NCI-H1694 treated with DMSO at 0.1 percent for 48 hours (cell line): Measurements from ENCODE around the gene PAK4.
"Not testable (repeated sequence)": the region's sequence is repeated elsewhere in the genome, so short reads cannot be mapped to it uniquely, and the experiment has no call there.

Experiments
- DNase-seq: peaks from one replicate; lab custom pipeline; 2025; lab: John Stamatoyannopoulos, UW

Gene PAK4

DNA sequence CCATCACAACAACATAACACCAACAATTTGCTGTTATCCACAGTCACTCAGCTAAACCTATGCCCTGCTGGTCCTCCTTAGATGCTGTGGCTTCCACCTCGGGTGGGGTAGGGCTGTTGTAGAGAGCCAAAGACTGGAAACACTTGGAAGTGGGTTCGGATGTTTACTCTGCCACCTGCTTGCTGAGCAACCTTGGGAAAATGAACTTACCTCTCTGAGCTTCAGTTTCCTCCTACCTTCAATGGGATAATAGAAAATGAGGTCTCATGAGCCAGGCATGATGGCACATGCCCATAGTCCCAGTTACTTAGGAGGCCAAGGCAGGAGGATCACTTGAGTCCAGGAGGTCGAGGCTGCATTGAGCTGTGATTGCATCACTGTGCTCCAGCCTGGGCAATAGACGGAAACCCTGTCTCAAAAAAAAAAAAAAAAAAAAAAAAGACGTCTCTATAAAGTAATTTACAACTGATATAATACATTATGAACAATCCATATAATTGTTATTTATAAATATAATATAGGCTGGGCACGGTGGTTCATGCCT lies 81.8 kb downstream of the PAK4 start:
- no peak for DNase-seq

DNA sequence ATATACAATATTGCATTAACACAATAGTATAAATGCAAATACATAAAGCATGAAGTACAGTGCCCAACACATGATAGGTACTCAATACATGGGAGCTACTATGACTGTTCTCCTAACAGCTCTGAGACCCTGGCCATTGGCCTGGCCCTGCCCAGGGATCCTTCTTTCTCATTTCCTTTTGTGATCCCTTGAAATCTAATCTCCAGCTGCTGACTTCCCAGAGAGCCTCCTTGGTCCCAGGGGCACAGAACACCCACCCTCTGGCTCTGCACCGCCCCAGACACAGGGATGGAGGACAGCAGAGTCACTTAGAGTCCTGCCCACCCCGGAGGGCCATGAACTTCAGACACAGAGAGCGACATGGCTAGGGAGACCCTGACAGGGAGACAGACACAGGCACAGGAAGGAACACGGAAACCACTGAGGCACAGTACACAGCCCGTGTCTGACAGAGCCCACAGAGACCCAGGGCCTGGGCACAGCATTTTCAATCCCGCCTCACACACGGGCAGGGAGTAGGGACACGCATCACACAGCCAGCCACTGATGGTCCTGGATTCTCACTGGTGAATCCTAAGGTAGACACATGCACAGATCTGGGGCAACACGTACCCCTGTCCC lies 82.7 kb downstream of the PAK4 start:
- DNase-seq: no peak

DNA sequence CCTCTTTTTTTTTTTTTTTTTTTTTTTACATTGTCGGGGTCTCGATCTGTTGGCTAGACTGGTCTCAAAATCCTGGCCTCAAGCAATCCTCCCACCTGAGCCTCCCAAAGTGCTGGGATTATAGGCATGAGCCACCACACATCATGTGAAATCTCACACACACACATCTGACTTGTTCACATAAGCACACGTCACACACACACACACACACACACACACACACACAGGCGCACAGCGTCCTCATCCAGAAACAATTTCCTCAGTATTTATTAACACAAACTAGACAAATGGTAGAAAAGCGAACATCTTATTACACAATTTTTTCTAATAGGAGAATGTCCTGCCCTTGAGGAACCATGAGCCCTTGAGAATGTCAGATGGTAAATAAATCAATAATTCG lies 83.6 kb downstream of the PAK4 start:
- no peak for DNase-seq

DNA sequence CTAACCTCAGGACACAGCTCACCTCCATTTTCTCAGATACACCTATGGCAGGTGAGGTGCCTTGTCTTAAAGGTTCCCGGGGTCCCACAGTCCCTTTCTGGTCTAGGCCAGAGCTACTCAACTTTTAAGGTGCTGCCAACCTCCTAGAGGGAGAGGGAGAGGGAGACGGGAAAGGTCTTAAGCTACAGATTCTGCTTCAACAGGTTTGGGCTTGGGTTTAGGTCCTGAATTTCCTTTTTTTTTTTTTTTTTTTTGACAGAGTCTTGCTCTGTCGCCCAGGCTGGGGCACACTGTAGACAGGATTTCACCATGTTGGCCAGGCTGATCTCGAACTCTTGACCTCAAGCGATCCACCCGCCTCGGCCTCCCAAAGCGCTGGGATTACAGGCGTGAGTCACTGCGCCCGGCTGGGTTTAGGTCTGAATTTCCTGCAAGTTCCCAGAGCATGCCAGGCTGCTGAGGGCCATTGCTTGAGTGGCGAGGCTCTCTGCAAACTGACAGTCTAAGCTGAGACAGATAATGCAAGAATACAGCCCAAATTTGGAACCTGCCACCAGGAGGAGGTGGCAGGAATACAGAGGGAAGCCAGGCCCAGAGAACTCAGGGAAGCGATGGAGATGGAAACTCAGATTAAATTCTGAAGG lies 86.3 kb downstream of the PAK4 start:
- no peak for DNase-seq

DNA sequence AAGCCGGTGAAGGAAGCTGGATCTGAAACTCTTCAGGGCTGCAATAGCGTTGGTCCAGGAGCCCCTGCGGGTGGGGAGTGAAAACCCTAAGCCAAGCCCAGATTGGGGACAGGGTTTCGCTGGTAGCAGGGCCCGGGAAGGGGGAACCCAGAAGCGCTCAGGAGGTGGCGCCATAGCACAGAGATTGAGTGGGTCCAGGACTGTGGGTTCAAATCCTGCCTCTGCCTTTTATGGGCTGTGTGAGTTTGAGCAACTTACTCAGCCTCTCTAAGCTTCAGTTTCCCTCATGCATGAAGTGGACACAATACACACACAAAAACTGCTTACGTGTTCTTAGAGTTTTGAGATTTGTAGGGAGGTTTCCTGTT lies 86.8 kb downstream of the PAK4 start:
- peak; percentile 3 for DNase-seq

DNA sequence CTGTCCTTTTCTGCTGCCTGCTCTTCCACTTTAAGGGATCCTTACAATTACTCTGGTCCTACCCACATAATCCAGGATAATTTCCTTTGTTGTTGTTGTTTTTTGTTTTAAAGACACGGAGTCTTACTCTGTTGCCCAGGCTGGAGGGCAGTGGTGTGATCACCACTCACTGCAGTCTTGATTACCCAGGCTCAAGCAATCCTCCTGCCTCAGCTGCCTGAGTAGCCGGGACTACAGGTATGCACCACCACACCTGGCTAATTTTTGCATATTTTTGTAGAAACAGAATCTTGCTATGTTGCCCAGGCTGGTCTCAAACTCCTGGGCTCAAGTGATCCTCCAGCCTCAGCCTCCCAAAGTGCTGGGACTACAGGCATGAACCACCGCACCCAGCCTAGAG lies 89.7 kb downstream of the PAK4 start:
- not testable (repeated sequence) for DNase-seq

DNA sequence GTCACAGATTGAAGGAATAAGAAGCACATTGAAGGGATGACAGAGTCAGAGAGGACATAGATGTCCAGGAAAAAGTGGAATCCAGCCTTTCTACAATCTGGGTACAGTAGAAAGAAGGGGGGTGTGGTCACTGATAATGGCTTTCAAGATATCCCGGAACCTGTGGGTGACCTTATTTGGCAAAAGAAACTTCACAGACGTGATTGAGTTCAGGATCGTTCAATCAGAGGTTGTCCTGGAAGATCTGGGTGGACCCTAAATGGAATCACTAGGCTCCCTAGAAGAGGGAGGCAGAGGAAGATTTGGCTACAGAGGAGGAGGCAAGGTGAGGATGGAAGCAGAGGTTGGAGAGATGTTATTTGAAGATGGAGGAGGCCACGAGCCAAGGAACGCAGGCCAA lies 91.5 kb downstream of the PAK4 start:
- no peak for DNase-seq

DNA sequence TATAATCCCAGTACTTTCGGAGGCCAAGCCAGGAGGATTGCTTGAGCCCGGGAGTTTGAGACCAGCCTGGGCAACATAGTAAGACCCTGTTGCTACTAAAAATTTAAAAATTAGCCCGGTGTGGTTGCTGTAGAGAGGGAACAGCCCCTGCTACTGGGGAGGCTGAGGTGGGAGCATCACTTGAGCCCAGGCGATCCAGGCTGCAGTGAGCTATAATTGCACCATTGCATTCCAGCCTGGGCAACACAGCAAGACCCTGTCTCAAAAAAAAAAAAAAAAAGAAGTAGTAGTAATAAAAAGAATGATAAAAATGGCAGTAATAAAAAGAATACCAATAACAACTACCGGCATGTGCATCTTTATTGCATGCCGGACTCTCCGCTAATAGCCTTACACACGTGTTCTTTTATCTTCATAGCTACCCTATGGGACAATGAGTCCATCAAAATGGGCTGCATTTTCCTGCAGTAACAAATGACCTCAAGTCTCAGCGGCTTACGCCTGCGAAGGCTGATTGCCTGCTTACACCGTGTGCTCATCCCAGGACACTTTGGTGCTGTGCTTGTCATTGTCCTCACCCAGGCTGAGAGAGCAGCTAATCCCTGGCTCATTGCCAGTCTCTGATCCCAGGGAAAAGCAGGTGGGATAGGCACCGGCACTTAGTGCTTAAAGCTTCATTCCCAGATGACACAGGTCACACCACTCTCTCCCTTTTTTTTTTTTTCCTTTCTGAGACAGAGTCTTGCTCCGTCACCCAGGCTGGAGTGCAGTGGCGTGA lies 92.8 kb downstream of the PAK4 start:
- no peak for DNase-seq

DNA sequence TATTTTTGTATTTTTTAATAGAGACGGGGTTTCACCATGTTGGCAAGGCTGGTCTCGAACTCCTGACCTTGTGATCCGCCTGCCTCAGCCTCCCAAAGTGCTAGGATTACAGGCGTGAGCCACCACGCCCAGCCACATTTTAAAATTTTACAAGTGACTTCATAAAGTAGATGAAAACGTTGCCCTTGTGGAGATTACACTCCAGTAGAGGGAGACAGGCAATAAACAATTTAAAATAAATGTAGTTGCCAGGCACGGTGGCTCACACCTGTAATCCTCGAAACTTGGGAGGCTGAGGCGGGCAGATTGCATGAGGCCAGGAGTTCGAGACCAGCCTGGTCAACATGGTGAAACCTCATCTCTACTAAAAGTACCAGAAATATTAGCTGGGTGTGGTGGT lies 93.5 kb downstream of the PAK4 start:
- DNase-seq: not testable (repeated sequence)

DNA sequence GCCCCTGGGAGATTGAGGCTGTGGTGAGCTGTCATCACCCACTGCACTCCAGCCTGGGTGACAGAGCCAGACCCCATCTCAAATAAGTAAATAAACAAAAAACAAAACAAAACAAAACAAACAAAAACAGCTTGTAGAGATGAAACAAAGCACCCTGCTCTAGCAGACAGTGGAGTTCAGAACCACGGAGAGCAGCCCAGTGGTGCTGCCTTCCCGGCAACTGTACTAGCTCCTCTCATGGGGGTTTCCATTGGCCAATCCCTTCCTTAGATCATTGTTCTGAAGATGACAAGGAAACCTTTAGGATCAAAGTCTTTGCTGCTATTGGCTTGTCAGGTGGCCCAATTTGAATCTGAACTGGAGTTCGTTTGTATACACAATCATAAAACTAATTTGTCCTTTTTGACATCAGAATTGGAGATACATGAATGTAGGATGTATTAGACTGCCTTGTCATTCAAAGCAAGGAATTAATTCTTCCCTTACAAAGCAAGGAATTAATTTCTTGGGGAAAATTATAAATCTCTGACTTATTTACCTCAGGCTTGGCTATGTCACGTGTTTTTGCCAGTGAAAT lies 98.2 kb downstream of the PAK4 start:
- no peak for DNase-seq

DNA sequence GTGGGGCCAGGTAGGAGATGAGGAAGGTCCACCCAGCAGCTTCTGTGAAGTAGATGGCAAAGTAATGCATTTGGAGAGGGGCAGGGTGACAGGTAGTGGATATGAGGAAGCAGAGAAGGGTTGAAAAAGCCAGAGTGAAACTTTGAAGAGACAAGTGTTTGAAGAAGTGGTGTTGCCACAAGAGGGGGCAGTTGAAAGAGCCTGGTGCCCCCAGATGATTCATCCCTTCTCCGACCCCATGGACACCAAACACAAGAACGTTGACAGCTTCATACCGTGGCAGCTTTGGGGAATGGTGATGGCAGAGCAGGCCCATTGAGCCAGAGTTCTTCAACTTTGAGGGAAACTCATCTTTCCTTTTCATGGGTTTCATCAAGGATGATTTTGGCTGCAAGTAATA lies 99.3 kb downstream of the PAK4 start:
- DNase-seq: no peak
